Panc1 (cell line): ENCODE measurements around the gene LDLRAP1. TPM values are rescaled to one million over a fixed set of nuclear protein-coding genes. Genes with fewer than 3 reads are reported as not detected.

ENCODE experiments used
- ATAC-seq: fragments of 200-7000 bp; cut with Tn5 transposase; 2 replicates; pipeline ENCODE4 v1.9.1; 2020; ENCODE audit warnings: mild to moderate bottlenecking, moderate library complexity
- BruUV-seq: library from RNA; stranded (reverse); fragments of 400-500 nt; replicated peaks from 2 replicates; lab custom pipeline; 2021; lab: Mats Ljungman, UMichigan
- CTCF ChIA-PET: fragments of 300-600 bp; sonication (Branson Sonifier 250); formaldehyde crosslinking; loops from one replicate; lab custom pipeline; 2022; ENCODE audit warnings: antibody characterized with exemption; lab: Charles Lee
- POLR2A ChIA-PET: fragments of 300-600 bp; sonication (Branson Sonifier 250); formaldehyde crosslinking; loops from one replicate; lab custom pipeline; 2022; ENCODE audit warnings: antibody characterized with exemption; lab: Charles Lee
- DNase-seq: peaks from one replicate; pipeline ENCODE4 v3.0.0-alpha.2; 2010; ENCODE audit warnings: low read depth, low spot score
- H3K27ac ChIP-seq: 2 replicates; pipeline ENCODE4 v1.5.1; 2011; ENCODE audit warnings: mild to moderate bottlenecking, low read length, inconsistent platforms
- H3K27me3 ChIP-seq: fragments of 200-500 bp; sonication (Bioruptor generic); 2 replicates; pipeline ENCODE4 v1.6.0; 2014; ENCODE audit warnings: low read length, inconsistent platforms; ENCODE audit not compliant: control insufficient read depth, insufficient read depth
- H3K36me3 ChIP-seq: fragments of 200-500 bp; sonication (Bioruptor generic); 2 replicates; pipeline ENCODE4 v1.5.1; 2014; ENCODE audit warnings: inconsistent platforms, mild to moderate bottlenecking, low read length, moderate library complexity; ENCODE audit not compliant: control insufficient read depth, insufficient read depth
- H3K4me1 ChIP-seq: 2 replicates; pipeline ENCODE4 v1.5.1; 2011; ENCODE audit warnings: inconsistent platforms, mild to moderate bottlenecking, low read length, moderate library complexity; ENCODE audit not compliant: control insufficient read depth, insufficient read depth
- H3K4me3 ChIP-seq, 2 experiments: 2 replicates each; pipeline ENCODE4 v1.5.1; 2011 to 2012; ENCODE audit warnings: low read depth in 2 of 2, low read length in 2 of 2, mild to moderate bottlenecking in 2 of 2, inconsistent platforms in 1 of 2, moderate library complexity in 1 of 2
- H3K9me3 ChIP-seq: fragments of 200-500 bp; sonication (Bioruptor generic); 2 replicates; pipeline ENCODE4 v1.5.1; 2014; ENCODE audit warnings: low read depth, mild to moderate bottlenecking, inconsistent platforms, low read length, moderate library complexity; ENCODE audit not compliant: control insufficient read depth, insufficient read depth
- CTCF ChIP-seq: fragments of 450-650 bp; IDR thresholded peaks from 2 replicates; pipeline ENCODE4 v1.5.1; 2017; ENCODE audit warnings: mild to moderate bottlenecking
- POLR2AphosphoS5 ChIP-seq: IDR thresholded peaks from 2 replicates; pipeline ENCODE4 v1.6.1; 2012; ENCODE audit warnings: mild to moderate bottlenecking, low read depth, low read length, moderate library complexity
- REST ChIP-seq, 2 experiments: IDR thresholded peaks; 2 replicates each; pipeline ENCODE4 v1.6.1; 2011 to 2012; ENCODE audit warnings: low read depth in 2 of 2, control low read depth in 1 of 2, low read length in 1 of 2, mild to moderate bottlenecking in 1 of 2, moderate library complexity in 1 of 2; ENCODE audit not compliant: insufficient read depth in 1 of 2
- SIN3A ChIP-seq: IDR thresholded peaks from 2 replicates; pipeline ENCODE4 v1.6.1; 2012; ENCODE audit warnings: low read depth, mild to moderate bottlenecking, low read length, moderate library complexity, borderline replicate concordance; ENCODE audit not compliant: insufficient read depth
- TCF7L2 ChIP-seq: IDR thresholded peaks from 2 replicates; pipeline ENCODE4 v1.6.1; 2011; ENCODE audit warnings: mild to moderate bottlenecking, low read depth, low read length, inconsistent platforms
- in situ Hi-C: cut with HindIII; loops from 2 replicates; pipeline ENCODE4 v1.10.0; 2016; ENCODE audit warnings: low sequenced_read_pairs, low pct_unique_long_range_greater_than_20kb
- intact Hi-C: fragments of 100-400 bp; cut with micrococcal nuclease; formaldehyde crosslinking; loops from one replicate; pipeline ENCODE4 v1.10.0; 2022; ENCODE audit not compliant: unreplicated experiment
- total RNA-seq: library from RNA; stranded (reverse); gene quantifications from one replicate; pipeline ENCODE4 v1.2.1, GENCODE V29; 2021; ENCODE audit not compliant: unreplicated experiment

The LDLRAP1 gene
- total RNA-seq, 1 experiment from 2014 or later: 23.1 TPM

GRCh38 chr1:25607123-25607522 is 63.7 kb downstream of the LDLRAP1 start:
- CTCF ChIA-PET: interaction anchor here (0.6 kb wide), 1 partner anchor 194 kb away, joined by 3 read pairs; no protein-coding TSS in a partner anchor
- POLR2A ChIA-PET: interaction anchor here (0.6 kb wide), 1 partner anchor 64 kb away, joined by 10 read pairs; the partner anchor contains the start of gene LDLRAP1
- peaks cover 14% of the 10 kb centered on the region for H3K4me1 ChIP-seq
- DNase-seq (no peak), ATAC-seq (no peak)
- peaks cover 22% of the 10 kb centered on the region for H3K27me3 ChIP-seq
- intact Hi-C loops: no loop called here
- H3K36me3 ChIP-seq: no peaks in the 10 kb centered on the region
- TF ChIP-seq POLR2AphosphoS5 (no peak), TCF7L2 (no peak)
- in situ Hi-C loops: no loop called here
- BruUV-seq: no TSS peak
- no peak overlapping the region for H3K4me3 ChIP-seq
- no peak overlapping the region for H3K27ac ChIP-seq
- no peaks in the 10 kb centered on the region for H3K9me3 ChIP-seq

- peak; percentile 25 for DNase-seq
- H3K4me3 ChIP-seq: peak overlapping the region; percentile 30 to 37
- no peak for TF ChIP-seq TCF7L2
- TF ChIP-seq SIN3A: no peak
- TF ChIP-seq REST (IDR thresholded peaks at IDR 0.05; ENCODE audit: insufficient read depth in 1 of 2, low read depth in 2 of 2, low read length in 1 of 2): no peak
- TF ChIP-seq CTCF: peak; percentile 76
- BruUV-seq: no TSS peak
- H3K27ac ChIP-seq: no peak overlapping the region
- peak; percentile 93 for ATAC-seq
- peaks cover 14% of the 10 kb centered on the region for H3K4me1 ChIP-seq
- H3K27me3 ChIP-seq: peaks cover 27% of the 10 kb centered on the region
- ChIA-PET POLR2A (interaction anchor here (0.6 kb wide), 3 partner anchors 8 to 192 kb away, joined by 3 to 4 read pairs (median 3); no protein-coding TSS in a partner anchor), CTCF (interaction anchor here (0.5 to 1.1 kb wide), 5 partner anchors 33 to 314 kb away, joined by 3 to 8 read pairs (median 4); no protein-coding TSS in a partner anchor)
- intact Hi-C loops (no loop called here), in situ Hi-C loops (no loop called here)
- no peaks in the 10 kb centered on the region for H3K9me3 ChIP-seq
- no peaks in the 10 kb centered on the region for H3K36me3 ChIP-seq
These were observed 65.2 kb downstream of the LDLRAP1 start for GRCh38 chr1:25608488-25609178.

- in situ Hi-C loops: no loop called here
- no TSS peak for BruUV-seq
- TF ChIP-seq POLR2AphosphoS5 (no peak), SIN3A (no peak), CTCF (no peak), TCF7L2 (no peak), REST (IDR thresholded peaks at IDR 0.05; ENCODE audit: insufficient read depth in 1 of 2, low read depth in 2 of 2, low read length in 1 of 2) (no peak)
- ATAC-seq (no peak), DNase-seq (no peak)
- Histone ChIP-seq H3K4me1 (peaks cover 14% of the 10 kb centered on the region), H3K36me3 (no peaks in the 10 kb centered on the region), H3K4me3 (no peak overlapping the region), H3K9me3 (no peaks in the 10 kb centered on the region), H3K27ac (no peak overlapping the region), H3K27me3 (peaks cover 33% of the 10 kb centered on the region)
- intact Hi-C loops: no loop called here
- POLR2A ChIA-PET: no interaction called here
- CTCF ChIA-PET: interaction anchor here (1.0 kb wide), 1 partner anchor 135 kb away, joined by 5 read pairs; no protein-coding TSS in a partner anchor
These were observed 66.5 kb downstream of the LDLRAP1 start for GRCh38 chr1:25609921-25610320.
